Lower lobe of right lung (tissue), 2 donors: Measurements from ENCODE around the gene OTOG. TPM values are rescaled to one million over a fixed set of nuclear protein-coding genes. Genes with fewer than 3 reads are reported as not detected.

Experiments
- ATAC-seq, 2 donors: fragments of 200-7000 bp; cut with Tn5 transposase; one replicate each; pipeline ENCODE4 v1.9.1; 2020 to 2022; ENCODE audit warnings: mild to moderate bottlenecking in 2 of 2, moderate library complexity in 2 of 2
- DNase-seq: peaks from one replicate; pipeline ENCODE4 v3.0.0-alpha.2; 2020
- H3K27ac ChIP-seq: fragments of 200-600 bp; one replicate; pipeline ENCODE4 v1.8.0; 2022
- H3K27me3 ChIP-seq: fragments of 200-600 bp; one replicate; pipeline ENCODE4 v1.8.0; 2022; ENCODE audit warnings: low read depth
- H3K36me3 ChIP-seq: fragments of 200-600 bp; one replicate; pipeline ENCODE4 v1.8.0; 2022; ENCODE audit warnings: mild to moderate bottlenecking
- H3K4me1 ChIP-seq: fragments of 200-600 bp; one replicate; pipeline ENCODE4 v1.8.0; 2022
- H3K4me3 ChIP-seq: fragments of 200-600 bp; one replicate; pipeline ENCODE4 v1.8.0; 2022; ENCODE audit warnings: mild to moderate bottlenecking
- H3K9me3 ChIP-seq: fragments of 200-600 bp; one replicate; pipeline ENCODE4 v1.8.0; 2022
- CTCF ChIP-seq: fragments of 200-600 bp; IDR thresholded peaks from one replicate; pipeline ENCODE4 v1.8.0; 2022; ENCODE audit warnings: antibody characterized with exemption, mild to moderate bottlenecking
- intact Hi-C: fragments of 100-400 bp; cut with DNase I; formaldehyde crosslinking; loops from one replicate; pipeline ENCODE4 v1.11.0; 2022
- total RNA-seq: library from RNA; stranded (reverse); fragmentation: NEBNext Ultra II Directional; extraction: Animal tissue kit (Norgen Biotek cat#: 25700); gene quantifications from one replicate; pipeline ENCODE4 v1.2.1, GENCODE V29; 2021
- donor health status: DM: no; HTN: yes; CAD: no; lungs with severe emphysema.

Gene OTOG
- total RNA-seq, 1 donor from 2014 or later = not detected

- intact Hi-C loops = no loop called here
- Histone ChIP-seq H3K9me3 (no peaks in the 10 kb centered on the region), H3K4me3 (no peak overlapping the region), H3K27ac (no peak overlapping the region), H3K36me3 (no peaks in the 10 kb centered on the region), H3K4me1 (no peaks in the 10 kb centered on the region), H3K27me3 (no peaks in the 10 kb centered on the region)
- DNase-seq = no peak
- no peak for ATAC-seq
- no peak for TF ChIP-seq CTCF
Measured at GRCh38 chr11:17636721-17637120, 89.7 kb downstream of the OTOG start.

- no peaks in the 10 kb centered on the region for H3K9me3 ChIP-seq
- H3K27me3 ChIP-seq = no peaks in the 10 kb centered on the region
- no peak for TF ChIP-seq CTCF
- no peak overlapping the region for H3K27ac ChIP-seq
- intact Hi-C loops = no loop called here
- H3K4me1 ChIP-seq = no peaks in the 10 kb centered on the region
- no peaks in the 10 kb centered on the region for H3K36me3 ChIP-seq
- H3K4me3 ChIP-seq = no peak overlapping the region
- no peak for ATAC-seq
- no peak for DNase-seq
Measured at GRCh38 chr11:17637901-17638300, 90.8 kb downstream of the OTOG start.

- H3K4me1 ChIP-seq = no peaks in the 10 kb centered on the region
- no peak for TF ChIP-seq CTCF
Measured at GRCh38 chr11:17638311-17638710, 91.3 kb downstream of the OTOG start.

GRCh38 chr11:17639091-17639490 lies 92.0 kb downstream of the OTOG start:
- intact Hi-C loops = no loop called here
- no peaks in the 10 kb centered on the region for H3K4me1 ChIP-seq
- H3K27me3 ChIP-seq = no peaks in the 10 kb centered on the region
- H3K4me3 ChIP-seq = no peak overlapping the region
- DNase-seq = no peak
- no peaks in the 10 kb centered on the region for H3K36me3 ChIP-seq
- no peak for TF ChIP-seq CTCF
- H3K9me3 ChIP-seq = no peaks in the 10 kb centered on the region
- no peak overlapping the region for H3K27ac ChIP-seq
- ATAC-seq = no peak

More at GRCh38 chr11:17638311-17638710, 91.3 kb downstream of the OTOG start:
- Histone ChIP-seq H3K4me3 (no peak overlapping the region), H3K27me3 (no peaks in the 10 kb centered on the region), H3K27ac (no peak overlapping the region), H3K9me3 (no peaks in the 10 kb centered on the region), H3K36me3 (no peaks in the 10 kb centered on the region)
- DNase-seq (no peak), ATAC-seq (no peak)
- intact Hi-C loops = no loop called here

GRCh38 chr11:17639781-17640180 lies 92.7 kb downstream of the OTOG start:
- Histone ChIP-seq H3K4me1 (no peaks in the 10 kb centered on the region), H3K27ac (no peak overlapping the region), H3K27me3 (no peaks in the 10 kb centered on the region), H3K4me3 (no peak overlapping the region), H3K9me3 (no peaks in the 10 kb centered on the region), H3K36me3 (no peaks in the 10 kb centered on the region)
- intact Hi-C loops = no loop called here
- TF ChIP-seq CTCF = no peak
- ATAC-seq = no peak
- DNase-seq = no peak
